Inferior parietal cortex (tissue), 1 donor: ENCODE results near the gene DGKH.

ENCODE experiments used
- DNase-seq: peaks from one replicate; pipeline ENCODE4 v3.0.0-alpha.2; 2016; ENCODE audit errors: extremely low spot score

DGKH gene

GRCh38 chr13:42048342-42048683 is at the start of gene DGKH:
DGKH (plus strand) TSS chr13:42048648; CDS start chr13:42048774, 126 bp downstream.
- DNase-seq: no peak

- no peak for DNase-seq
Measured at GRCh38 chr13:42000846-42001245, 47.6 kb upstream of the DGKH start.

- DNase-seq: no peak
Measured at GRCh38 chr13:42001580-42001979, 46.9 kb upstream of the DGKH start.

- DNase-seq: no peak
Measured at GRCh38 chr13:42002066-42002465, 46.4 kb upstream of the DGKH start.

GRCh38 chr13:42007844-42008243 is 40.6 kb upstream of the DGKH start:
- no peak for DNase-seq

- DNase-seq: no peak
Measured at GRCh38 chr13:42009057-42009456, 39.4 kb upstream of the DGKH start.

- no peak for DNase-seq
Measured at GRCh38 chr13:42011601-42012350, 36.7 kb upstream of the DGKH start.

- DNase-seq: no peak
Measured at GRCh38 chr13:42014119-42014518, 34.3 kb upstream of the DGKH start.

- DNase-seq: no peak
Measured at GRCh38 chr13:42017264-42017663, 31.2 kb upstream of the DGKH start.

- no peak for DNase-seq
Measured at GRCh38 chr13:42021851-42022250, 26.6 kb upstream of the DGKH start.

- no peak for DNase-seq
Measured at GRCh38 chr13:42022336-42022735, 26.1 kb upstream of the DGKH start.

- DNase-seq: no peak
Measured at GRCh38 chr13:42022796-42023493, 25.5 kb upstream of the DGKH start.

- no peak for DNase-seq
Measured at GRCh38 chr13:42027286-42027685, 21.2 kb upstream of the DGKH start.

- no peak for DNase-seq
Measured at GRCh38 chr13:42028113-42028799, 20.2 kb upstream of the DGKH start.

- no peak for DNase-seq
Measured at GRCh38 chr13:42035905-42036521, 12.4 kb upstream of the DGKH start.

GRCh38 chr13:42036711-42037110 is 11.7 kb upstream of the DGKH start:
- DNase-seq: no peak

- DNase-seq: no peak
Measured at GRCh38 chr13:42038661-42039456, 9.6 kb upstream of the DGKH start.

GRCh38 chr13:42039457-42039945 is 8.9 kb upstream of the DGKH start:
- DNase-seq: no peak

- DNase-seq: peak; percentile 71
Measured at GRCh38 chr13:42039946-42040729, 8.3 kb upstream of the DGKH start.

- DNase-seq: no peak
Measured at GRCh38 chr13:42040730-42041010, 7.8 kb upstream of the DGKH start.
